Neural cell (in vitro differentiated cells): ENCODE measurements around the gene GHITM. TPM values are rescaled to one million over a fixed set of nuclear protein-coding genes. Genes with fewer than 3 reads are reported as not detected.

Source experiments
- polyA plus RNA-seq: library from polyadenylated mRNA; depleted of rRNA; stranded (reverse); fragments of >200 nt; gene quantifications from 2 replicates; pipeline ENCODE4 v1.2.3, GENCODE V29; 2014

The GHITM gene
- polyA plus RNA-seq, 1 donor from 2014 or later = 306 TPM

Other genes with a start within 250 kb of the GHITM start
- not detected in 2 replicates for gene GPR15LG, start 34.3 kb downstream of the GHITM start, polyA plus RNA-seq
- 1.9 and 3.3 TPM in 2 replicates for gene CDHR1, start 55.0 kb downstream of the GHITM start, polyA plus RNA-seq
- not detected in 2 replicates for gene LRIT2, start 86.0 kb downstream of the GHITM start, polyA plus RNA-seq
- gene LRIT1, start 102.0 kb downstream of the GHITM start, polyA plus RNA-seq = not detected in 2 replicates
- not detected in 2 replicates for gene RGR, start 105.5 kb downstream of the GHITM start, polyA plus RNA-seq
- 35.1 and 38.3 TPM in 2 replicates for gene CCSER2, start 189.1 kb downstream of the GHITM start, polyA plus RNA-seq